IPS-18a (cell line): ENCODE measurements around the gene WIPI1.

Experiments used
- H3K27ac ChIP-seq: one replicate; pipeline ENCODE4 v1.5.1; 2013; ENCODE audit warnings: low read length
- H3K27me3 ChIP-seq: one replicate; pipeline ENCODE4 v1.6.1; 2013; ENCODE audit warnings: mild to moderate bottlenecking, low read length; ENCODE audit not compliant: control insufficient read depth, insufficient read depth
- H3K36me3 ChIP-seq: one replicate; pipeline ENCODE4 v1.6.1; 2013; ENCODE audit warnings: low read depth, low read length; ENCODE audit not compliant: control insufficient read depth
- H3K4me1 ChIP-seq: one replicate; pipeline ENCODE4 v1.6.1; 2013; ENCODE audit warnings: low read depth, low read length; ENCODE audit not compliant: control insufficient read depth
- H3K4me3 ChIP-seq: one replicate; pipeline ENCODE4 v1.5.1; 2013; ENCODE audit warnings: low read length
- H3K9ac ChIP-seq: one replicate; pipeline ENCODE4 v1.6.1; 2013; ENCODE audit warnings: mild to moderate bottlenecking, low read length, moderate library complexity
- H3K9me3 ChIP-seq: one replicate; pipeline ENCODE4 v1.6.1; 2013; ENCODE audit warnings: low read depth, low read length; ENCODE audit not compliant: control insufficient read depth

WIPI1 gene

GRCh38 chr17:68449021-68449739 lies 8.1 kb downstream of the WIPI1 start:
- Histone ChIP-seq H3K36me3 (no peaks in the 10 kb centered on the region), H3K4me3 (no peak overlapping the region), H3K4me1 (no peaks in the 10 kb centered on the region), H3K9ac (no peak overlapping the region), H3K27me3 (no peaks in the 10 kb centered on the region), H3K27ac (no peak overlapping the region), H3K9me3 (no peaks in the 10 kb centered on the region)

GRCh38 chr17:68446626-68447041 lies 10.7 kb downstream of the WIPI1 start:
- Histone ChIP-seq H3K36me3 (no peaks in the 10 kb centered on the region), H3K27ac (no peak overlapping the region), H3K27me3 (no peaks in the 10 kb centered on the region), H3K4me1 (no peaks in the 10 kb centered on the region), H3K4me3 (no peak overlapping the region), H3K9me3 (no peaks in the 10 kb centered on the region), H3K9ac (no peak overlapping the region)

GRCh38 chr17:68445671-68446070 lies 11.6 kb downstream of the WIPI1 start:
- Histone ChIP-seq H3K36me3 (no peaks in the 10 kb centered on the region), H3K4me1 (no peaks in the 10 kb centered on the region), H3K4me3 (no peak overlapping the region), H3K9me3 (no peaks in the 10 kb centered on the region), H3K27me3 (no peaks in the 10 kb centered on the region), H3K27ac (no peak overlapping the region), H3K9ac (no peak overlapping the region)

DNA sequence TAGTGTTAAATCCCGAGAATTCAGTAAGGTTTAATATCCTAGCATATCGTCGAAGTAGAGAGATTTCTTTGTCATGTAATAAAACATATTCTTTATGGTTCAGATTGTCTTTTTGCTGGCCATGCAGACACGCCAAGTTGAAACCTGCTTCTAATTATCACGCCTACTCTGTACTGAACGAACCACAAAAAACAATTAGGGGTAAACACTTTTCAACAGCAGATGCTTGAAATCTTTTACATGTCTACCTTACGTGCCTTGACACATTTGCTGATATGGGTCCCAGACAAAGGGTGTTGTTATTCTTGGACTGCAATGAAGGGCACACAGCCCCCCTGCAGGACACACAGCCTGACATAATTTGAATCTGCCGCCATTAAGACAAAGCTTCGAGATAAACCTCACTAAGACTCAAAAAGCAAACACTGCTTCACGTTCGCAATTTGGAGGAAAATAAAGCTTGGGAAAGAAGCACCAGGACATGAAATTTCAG lies 13.3 kb downstream of the WIPI1 start:
- H3K27ac ChIP-seq = no peak overlapping the region
- H3K4me1 ChIP-seq = no peaks in the 10 kb centered on the region
- H3K36me3 ChIP-seq = no peaks in the 10 kb centered on the region
- no peaks in the 10 kb centered on the region for H3K27me3 ChIP-seq
- H3K9ac ChIP-seq = no peak overlapping the region
- no peaks in the 10 kb centered on the region for H3K9me3 ChIP-seq
- H3K4me3 ChIP-seq = no peak overlapping the region

DNA sequence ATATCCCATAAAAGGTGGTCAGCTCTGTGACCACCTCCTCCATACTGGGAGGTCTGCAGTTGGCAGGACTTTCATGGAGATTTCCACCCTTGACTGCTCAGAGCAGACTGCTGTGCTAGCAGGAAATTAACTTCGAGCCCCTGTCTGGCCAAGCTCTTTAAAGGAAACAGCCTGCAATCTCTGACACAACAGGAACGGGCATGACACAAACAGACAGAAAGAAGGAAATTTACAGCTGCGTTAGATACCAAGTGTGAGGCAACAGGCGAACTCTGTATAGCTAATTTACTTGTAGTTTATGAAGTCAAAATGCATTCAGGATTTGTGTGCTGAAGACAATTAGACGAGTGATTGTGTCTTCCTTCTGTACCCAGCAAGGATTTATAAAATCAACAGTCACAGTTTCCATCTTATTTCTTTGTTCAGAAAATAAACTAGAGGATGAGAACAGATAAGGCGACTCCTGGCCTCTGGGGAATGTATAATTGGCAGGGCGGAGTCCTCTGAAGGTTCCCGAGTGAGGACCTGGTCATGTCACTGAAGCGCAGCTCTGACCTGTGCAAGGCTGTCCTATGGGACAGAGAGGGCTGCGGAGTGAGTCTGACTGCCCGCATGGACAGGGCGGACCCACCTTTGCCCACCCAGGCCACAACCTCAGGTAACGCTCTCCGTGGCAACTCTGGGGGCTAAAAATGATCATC lies 16.1 kb downstream of the WIPI1 start:
- H3K36me3 ChIP-seq = no peaks in the 10 kb centered on the region
- H3K27ac ChIP-seq = no peak overlapping the region
- no peak overlapping the region for H3K9ac ChIP-seq
- peaks cover under 1% of the 10 kb centered on the region for H3K4me1 ChIP-seq
- no peaks in the 10 kb centered on the region for H3K27me3 ChIP-seq
- no peaks in the 10 kb centered on the region for H3K9me3 ChIP-seq
- no peak overlapping the region for H3K4me3 ChIP-seq

GRCh38 chr17:68440526-68440925 lies 16.8 kb downstream of the WIPI1 start:
- no peaks in the 10 kb centered on the region for H3K27me3 ChIP-seq
- no peaks in the 10 kb centered on the region for H3K9me3 ChIP-seq
- no peak overlapping the region for H3K4me3 ChIP-seq
- no peak overlapping the region for H3K9ac ChIP-seq
- peaks cover 4% of the 10 kb centered on the region for H3K4me1 ChIP-seq
- no peak overlapping the region for H3K27ac ChIP-seq
- H3K36me3 ChIP-seq = no peaks in the 10 kb centered on the region

GRCh38 chr17:68439656-68440290 lies 17.5 kb downstream of the WIPI1 start:
- H3K27ac ChIP-seq = no peak overlapping the region
- H3K9ac ChIP-seq = no peak overlapping the region
- H3K36me3 ChIP-seq = no peaks in the 10 kb centered on the region
- H3K4me3 ChIP-seq = no peak overlapping the region
- H3K27me3 ChIP-seq = no peaks in the 10 kb centered on the region
- H3K9me3 ChIP-seq = no peaks in the 10 kb centered on the region
- peaks cover 4% of the 10 kb centered on the region for H3K4me1 ChIP-seq

DNA sequence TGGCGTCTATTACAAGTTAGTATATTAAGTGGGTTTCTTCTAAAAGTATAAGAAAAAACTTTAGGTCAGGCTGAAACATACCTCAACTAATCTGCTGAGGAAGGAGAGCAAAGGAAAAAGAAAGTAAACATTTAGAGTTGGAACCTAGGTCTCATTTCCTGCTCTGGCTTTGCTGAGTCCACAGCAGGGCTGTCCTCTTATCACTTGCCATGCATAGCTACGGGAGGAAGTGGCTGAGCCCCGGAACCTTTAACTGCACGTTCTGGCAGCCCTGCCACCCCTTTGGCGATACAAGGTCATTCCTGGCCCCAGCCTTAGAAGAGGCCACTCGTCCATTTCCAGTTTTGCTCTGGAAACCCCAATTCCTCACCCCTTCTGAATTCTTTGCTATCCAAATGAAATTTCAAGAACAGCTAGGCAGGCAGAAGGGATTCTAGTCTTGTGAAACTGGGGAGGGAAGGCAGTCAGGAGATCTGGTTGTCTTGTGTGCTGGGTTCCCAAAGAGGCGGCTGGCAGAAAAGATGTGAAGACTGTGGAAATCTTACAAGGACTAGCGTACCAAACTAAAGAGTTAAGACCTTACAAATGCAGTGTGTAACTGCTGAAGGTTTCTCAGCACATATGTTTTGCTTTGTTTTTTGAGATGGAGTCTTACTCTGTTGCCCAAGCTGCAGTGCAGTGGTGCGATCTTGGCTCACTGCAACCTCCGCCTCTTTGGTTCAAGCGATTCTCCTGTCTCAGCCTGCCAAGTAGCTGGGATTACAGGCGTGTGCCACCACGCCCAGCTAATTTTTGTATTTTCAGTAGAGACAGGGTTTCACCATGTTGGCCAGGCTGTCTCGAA lies 19.1 kb downstream of the WIPI1 start:
- Histone ChIP-seq H3K27me3 (no peaks in the 10 kb centered on the region), H3K4me3 (no peak overlapping the region), H3K4me1 (peaks cover 4% of the 10 kb centered on the region), H3K27ac (no peak overlapping the region), H3K9ac (no peak overlapping the region), H3K36me3 (peaks cover 1% of the 10 kb centered on the region), H3K9me3 (no peaks in the 10 kb centered on the region)

GRCh38 chr17:68435876-68436842 lies 21.1 kb downstream of the WIPI1 start:
- Histone ChIP-seq H3K4me1 (peaks cover 4% of the 10 kb centered on the region), H3K4me3 (no peak overlapping the region), H3K36me3 (peaks cover 4% of the 10 kb centered on the region), H3K9ac (no peak overlapping the region), H3K27ac (no peak overlapping the region), H3K27me3 (no peaks in the 10 kb centered on the region), H3K9me3 (no peaks in the 10 kb centered on the region)

GRCh38 chr17:68435361-68435760 lies 21.9 kb downstream of the WIPI1 start:
- H3K36me3 ChIP-seq = peaks cover 4% of the 10 kb centered on the region

More at GRCh38 chr17:68435361-68435760, 21.9 kb downstream of the WIPI1 start:
- Histone ChIP-seq H3K9ac (no peak overlapping the region), H3K4me1 (peaks cover 4% of the 10 kb centered on the region), H3K9me3 (no peaks in the 10 kb centered on the region), H3K27me3 (no peaks in the 10 kb centered on the region), H3K4me3 (no peak overlapping the region), H3K27ac (no peak overlapping the region)
